GM19328 (cell line): Measurements from ENCODE around the gene TADA1.

Source experiments
- ATAC-seq: cut with Tn5 transposase; IDR thresholded peaks from one replicate; pipeline ENCODE4 v1.9.1; 2021; ENCODE audit warnings: mild to moderate bottlenecking, moderate library complexity; ENCODE audit not compliant: unreplicated experiment

TADA1 gene, protein sequence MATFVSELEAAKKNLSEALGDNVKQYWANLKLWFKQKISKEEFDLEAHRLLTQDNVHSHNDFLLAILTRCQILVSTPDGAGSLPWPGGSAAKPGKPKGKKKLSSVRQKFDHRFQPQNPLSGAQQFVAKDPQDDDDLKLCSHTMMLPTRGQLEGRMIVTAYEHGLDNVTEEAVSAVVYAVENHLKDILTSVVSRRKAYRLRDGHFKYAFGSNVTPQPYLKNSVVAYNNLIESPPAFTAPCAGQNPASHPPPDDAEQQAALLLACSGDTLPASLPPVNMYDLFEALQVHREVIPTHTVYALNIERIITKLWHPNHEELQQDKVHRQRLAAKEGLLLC

DNA sequence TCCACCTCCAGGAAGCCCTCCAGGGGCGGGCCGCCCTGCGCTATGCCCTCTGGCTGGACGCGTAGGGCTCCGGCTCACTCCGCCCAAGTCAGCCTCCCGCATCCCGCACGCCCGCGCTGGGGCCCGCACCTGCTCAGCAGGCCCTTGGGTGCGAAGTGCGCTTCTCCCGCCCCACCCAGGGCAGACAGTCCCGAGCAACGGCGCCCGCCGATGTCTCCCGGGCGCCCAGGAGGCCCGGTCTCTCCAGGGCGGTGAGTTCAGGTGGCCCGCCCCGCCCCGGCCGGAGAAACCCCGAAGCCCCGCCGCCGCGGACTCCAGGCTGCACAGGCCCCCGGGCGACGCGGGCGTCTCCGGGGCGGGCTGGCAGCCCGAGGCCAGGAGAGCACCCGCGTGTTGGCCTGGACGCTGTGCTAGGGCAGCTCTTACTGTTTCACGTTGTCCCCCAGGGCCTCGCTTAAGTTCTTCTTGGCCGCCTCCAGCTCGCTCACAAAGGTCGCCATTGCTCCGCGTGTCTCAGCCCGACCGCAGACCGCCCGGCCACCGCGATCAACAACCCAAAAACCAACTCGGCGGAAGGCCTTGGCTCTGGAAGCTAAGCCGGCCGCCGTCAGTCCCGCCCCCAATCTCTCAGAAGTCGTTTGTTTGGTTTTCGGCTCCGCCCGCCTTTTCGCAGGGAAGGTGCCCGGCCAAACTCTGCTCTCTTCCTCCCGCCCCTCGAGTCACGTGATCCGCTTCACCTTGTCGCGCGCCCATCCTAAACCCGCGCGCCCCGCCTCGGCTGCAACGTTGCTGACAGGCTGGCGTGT, at the start of gene TADA1:
TSS of gene TADA1 (minus strand) at position 531 of the 806 bp plus-strand sequence. CDS start at position 500, 31 bp downstream.
- peak; percentile 88 for ATAC-seq

GRCh38 chr1:166924823-166925541, 48.9 kb upstream of the TADA1 start:
- ATAC-seq = peak; percentile 59

DNA sequence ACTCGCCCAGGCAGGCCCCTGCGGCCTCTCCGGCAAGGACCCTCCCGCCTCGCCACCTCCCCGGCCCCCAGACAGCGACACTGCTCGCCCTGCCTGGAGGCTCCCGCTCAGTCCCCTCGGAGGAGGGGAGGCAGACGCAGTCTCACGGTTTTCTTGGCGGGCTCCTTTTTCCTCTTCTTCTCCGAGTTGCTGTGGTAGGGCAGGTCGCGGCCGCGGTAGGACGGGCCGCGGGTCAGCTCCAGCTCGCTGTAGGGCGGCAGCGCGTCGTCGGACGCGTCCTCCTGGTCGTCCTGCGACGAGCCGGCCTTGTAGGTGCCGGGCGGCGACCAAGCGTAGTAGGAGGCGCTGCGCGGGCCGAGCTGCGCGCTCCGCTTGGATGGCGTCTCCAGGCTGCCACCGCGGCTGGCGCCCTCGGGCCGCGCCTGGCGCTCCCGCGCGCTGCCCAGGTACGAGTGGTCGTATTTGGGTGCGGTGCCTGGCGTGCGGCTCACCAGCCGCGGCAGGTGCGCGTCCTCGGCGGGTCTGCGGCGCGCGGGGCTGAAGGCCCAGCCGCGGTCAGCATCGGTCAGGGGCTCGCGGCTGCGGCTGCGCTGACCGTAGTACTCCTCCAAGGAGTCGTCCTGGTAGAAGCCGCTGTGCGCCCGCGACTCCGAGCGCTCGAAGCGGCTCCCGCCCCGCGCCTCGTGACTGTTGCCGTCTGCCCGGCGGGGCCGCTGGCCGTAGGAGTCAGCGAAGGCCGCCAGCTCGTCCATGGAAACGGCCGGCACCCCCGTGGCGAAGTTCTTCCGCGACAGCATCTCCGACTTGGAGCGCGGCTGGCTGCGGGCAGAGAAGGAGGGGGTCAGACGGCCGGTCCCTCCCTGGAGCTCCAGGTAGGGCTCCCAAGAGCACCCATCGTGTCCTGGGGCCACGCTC, 44.8 kb upstream of the TADA1 start:
- ATAC-seq = no peak

DNA sequence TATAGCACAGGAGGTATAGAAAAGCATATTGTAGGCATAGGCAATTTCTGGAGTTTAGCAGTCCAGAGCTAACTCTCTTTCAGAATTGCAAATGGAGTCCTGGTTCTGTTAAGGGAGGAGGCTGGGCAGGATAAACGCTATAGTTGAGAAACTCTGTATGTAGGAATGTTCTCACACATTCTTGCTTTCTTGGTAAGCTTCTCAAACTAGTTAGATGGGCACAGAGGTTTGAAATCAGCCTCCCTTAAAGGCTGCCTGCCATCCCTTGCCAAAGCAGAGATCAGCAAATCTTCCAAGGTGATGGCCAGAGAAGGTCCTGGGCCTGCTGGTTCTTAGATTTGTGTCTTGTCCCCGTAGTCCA, 42.9 kb upstream of the TADA1 start:
- no peak for ATAC-seq

DNA sequence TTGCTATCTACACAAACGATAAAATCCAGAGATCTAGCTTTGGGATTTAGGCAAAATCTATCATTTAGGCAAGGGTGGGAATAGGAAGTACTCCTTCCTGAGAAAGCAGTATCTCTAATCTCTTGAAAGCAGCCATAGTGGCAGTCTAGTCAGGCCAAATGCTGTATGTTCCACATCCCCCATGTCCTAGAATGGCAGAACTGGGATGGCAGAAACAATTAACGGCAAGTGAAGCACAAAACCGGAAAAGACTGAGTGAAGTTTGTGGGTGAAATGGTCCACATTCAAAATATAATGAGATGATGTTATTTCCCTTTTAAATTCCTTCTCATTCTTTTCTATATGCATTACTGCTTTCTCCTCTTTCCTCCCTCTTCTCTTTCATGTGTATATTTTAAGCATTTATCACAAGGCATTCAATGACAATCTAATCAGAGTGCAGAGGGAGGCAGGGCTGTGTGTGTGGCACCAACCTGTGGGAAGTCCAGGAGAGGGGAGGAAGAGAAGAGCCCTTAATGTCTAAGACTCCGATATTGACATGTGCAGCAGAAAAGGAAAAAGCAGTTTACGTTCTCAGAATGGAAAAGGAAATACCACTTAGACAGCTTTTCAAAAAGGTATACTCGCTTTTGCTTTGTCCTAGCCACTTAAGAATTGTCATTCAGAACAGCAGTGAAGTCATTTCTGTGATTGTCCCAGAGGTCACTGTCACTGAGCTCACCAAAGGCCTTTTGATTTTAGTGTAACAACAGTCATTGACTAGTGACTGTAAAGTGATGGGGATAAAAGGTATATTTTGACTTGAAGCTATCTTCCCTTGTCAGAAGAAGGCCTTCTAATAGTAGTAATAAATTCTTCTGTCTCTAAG, 42.3 kb upstream of the TADA1 start:
- ATAC-seq = no peak

DNA sequence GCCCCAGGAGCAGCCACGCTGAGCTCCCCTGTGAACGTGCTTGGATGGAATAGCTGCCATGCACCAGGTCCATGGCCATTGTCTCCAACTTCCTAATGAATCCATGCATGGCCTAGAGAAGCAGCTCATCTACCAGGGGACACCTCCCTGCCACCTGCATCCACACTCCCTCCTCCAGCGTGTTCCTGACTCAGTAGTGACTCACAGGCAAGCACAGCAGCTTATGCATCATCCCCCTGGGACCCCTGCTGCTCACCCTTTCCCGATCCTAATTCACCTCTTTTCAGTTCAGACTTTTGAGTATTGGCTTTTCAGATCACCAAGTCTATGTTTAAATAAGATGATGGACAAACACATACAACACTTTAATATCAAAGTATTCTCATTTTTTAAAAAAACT, 39.9 kb upstream of the TADA1 start:
- ATAC-seq = no peak

DNA sequence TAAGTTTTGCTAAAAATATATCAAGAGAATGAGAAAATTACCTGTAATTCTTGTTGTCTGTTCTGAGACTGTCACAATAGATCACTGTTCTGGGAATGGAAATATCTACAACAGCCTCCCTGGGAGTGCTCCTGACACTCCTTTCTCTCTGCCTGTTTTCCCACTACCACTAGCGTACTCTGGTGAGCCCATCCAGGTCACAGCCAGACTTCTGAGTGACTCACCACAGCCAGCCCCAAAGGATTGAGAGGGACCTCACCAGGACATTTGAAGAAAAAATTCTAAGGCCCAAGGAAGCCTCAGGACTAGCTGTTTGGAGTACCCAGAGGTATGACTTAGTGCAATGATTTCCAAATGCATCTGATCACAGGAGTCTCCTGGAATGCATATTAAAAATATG, 39.0 kb upstream of the TADA1 start:
- no peak for ATAC-seq

DNA sequence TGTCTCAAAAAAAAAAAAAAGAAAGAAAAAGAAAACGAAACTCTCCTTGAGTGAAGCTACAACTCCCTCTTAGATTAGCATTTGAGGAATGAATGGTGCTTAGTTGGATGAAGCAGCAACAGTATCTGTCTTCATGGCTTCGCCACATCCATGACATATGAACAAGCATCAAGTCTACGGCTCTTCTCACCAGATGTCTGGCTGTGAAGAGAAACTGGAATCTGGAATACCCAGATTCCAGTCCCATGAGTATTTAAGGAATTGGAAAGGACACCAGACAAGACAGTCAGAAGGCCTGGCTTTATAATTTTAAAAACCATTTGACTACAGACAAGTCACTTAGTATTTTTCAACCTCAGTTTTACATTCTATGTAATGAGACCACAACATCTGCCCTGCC, 38.0 kb upstream of the TADA1 start:
- ATAC-seq = no peak

GRCh38 chr1:166911624-166912023, 35.6 kb upstream of the TADA1 start:
- no peak for ATAC-seq

- peak; percentile 92 for ATAC-seq
Measured at GRCh38 chr1:166910396-166910994, 34.4 kb upstream of the TADA1 start.

GRCh38 chr1:166908942-166909341, 32.9 kb upstream of the TADA1 start:
- no peak for ATAC-seq

GRCh38 chr1:166907763-166908162, 31.7 kb upstream of the TADA1 start:
- ATAC-seq = no peak

DNA sequence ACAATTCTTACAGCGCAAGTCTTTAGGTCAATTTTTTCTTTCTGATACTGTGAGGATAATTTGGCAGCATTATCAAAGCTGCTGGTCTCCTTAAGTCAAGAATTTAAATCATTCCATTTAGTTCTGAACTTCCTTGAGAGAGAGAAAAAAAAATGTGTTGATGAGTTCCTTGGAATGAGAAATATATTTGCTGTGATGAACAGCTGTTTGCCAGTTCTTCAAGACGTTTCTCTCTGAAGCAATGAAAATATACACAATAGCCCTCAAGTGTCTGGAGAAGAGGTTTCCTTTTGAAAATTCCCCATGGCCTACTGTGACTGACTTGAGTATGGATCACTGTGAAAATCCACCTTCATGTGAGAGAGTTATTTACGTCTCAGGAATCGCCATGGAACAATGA, 31.0 kb upstream of the TADA1 start:
- ATAC-seq = no peak

GRCh38 chr1:166906647-166907046, 30.6 kb upstream of the TADA1 start:
- ATAC-seq = no peak

DNA sequence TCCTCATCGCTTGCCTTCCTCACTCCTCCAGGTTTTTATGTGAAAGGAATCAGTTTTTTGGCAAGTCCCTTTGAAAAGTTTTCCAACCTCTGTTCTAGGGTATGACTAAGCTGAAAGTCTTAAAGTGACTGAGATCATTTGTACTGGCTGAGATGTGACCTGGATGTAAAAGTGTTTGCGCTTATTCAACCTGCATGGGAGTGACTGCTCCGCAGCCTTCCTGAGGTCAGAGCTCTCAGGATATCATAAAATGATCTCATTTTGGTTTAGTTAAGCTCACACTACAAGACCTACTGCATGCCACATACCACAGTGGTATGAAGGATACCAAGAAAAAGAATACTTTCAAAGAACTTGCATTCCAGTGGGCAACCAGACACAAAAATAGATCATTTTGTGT, 29.8 kb upstream of the TADA1 start:
- no peak for ATAC-seq

GRCh38 chr1:166905136-166905535, 29.1 kb upstream of the TADA1 start:
- no peak for ATAC-seq

DNA sequence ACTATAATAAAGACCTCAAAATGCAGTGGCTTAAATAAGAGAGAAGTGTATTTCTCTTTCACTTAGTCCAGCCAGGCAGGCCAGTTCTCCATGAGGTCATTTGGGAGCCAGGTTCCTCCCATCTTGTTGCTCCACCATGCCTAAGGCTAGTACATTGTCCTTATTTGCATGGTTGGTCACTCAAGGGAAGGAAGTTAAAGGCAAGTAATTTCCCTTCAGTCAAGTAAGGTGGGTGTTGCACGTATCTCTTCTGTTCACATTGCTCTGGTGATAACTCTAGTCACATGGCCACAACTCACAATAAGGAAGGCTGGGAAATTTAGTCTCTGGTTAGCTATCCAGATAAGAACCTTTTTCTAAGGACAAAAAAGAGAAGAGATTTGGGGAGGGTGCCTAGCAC, 27.2 kb upstream of the TADA1 start:
- ATAC-seq = no peak

GRCh38 chr1:166902279-166902678, 26.2 kb upstream of the TADA1 start:
- no peak for ATAC-seq

DNA sequence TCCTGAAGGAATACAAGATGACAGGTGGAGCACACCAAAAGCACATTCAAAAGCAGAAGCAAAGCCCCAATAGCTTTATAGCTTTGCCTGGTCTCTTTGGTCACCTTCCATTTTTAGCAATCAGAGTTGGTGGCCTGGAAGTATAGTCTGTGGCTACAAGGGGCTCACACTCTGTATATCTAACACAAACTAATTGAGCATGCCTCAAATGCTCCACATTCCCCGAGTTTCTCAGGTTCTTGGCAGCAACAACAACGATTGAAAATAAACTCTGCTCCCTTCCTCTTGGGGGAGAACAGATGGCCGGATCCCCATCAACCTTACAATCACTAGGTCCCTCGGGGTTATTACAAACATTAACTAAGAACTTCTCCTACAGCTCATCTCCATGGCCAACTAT, 24.9 kb upstream of the TADA1 start:
- ATAC-seq = no peak
